ENCODE measurements around the gene GBGT1.

Gene GBGT1

GRCh38 chr9:133140174-133140505 is 23.6 kb downstream of the GBGT1 start:
- no peak for TF ChIP-seq CTCF (IDR thresholded peaks at IDR 0.05; ENCODE audit: insufficient read depth, missing control alignments)
- FAIRE-seq (no peak), DNase-seq (ENCODE audit: insufficient read length, low spot score) (no peak)

- no peak for TF ChIP-seq CTCF (IDR thresholded peaks at IDR 0.05; ENCODE audit: insufficient read depth, missing control alignments)
- no peak for DNase-seq (ENCODE audit: insufficient read length, low spot score)
- FAIRE-seq = no peak
Measured at GRCh38 chr9:133139246-133140173, 24.2 kb downstream of the GBGT1 start.

GRCh38 chr9:133137451-133138231 is 26.1 kb downstream of the GBGT1 start:
- DNase-seq (ENCODE audit: insufficient read length, low spot score) (no peak), FAIRE-seq (no peak)
- no peak for TF ChIP-seq CTCF (IDR thresholded peaks at IDR 0.05; ENCODE audit: insufficient read depth, missing control alignments)

DNA sequence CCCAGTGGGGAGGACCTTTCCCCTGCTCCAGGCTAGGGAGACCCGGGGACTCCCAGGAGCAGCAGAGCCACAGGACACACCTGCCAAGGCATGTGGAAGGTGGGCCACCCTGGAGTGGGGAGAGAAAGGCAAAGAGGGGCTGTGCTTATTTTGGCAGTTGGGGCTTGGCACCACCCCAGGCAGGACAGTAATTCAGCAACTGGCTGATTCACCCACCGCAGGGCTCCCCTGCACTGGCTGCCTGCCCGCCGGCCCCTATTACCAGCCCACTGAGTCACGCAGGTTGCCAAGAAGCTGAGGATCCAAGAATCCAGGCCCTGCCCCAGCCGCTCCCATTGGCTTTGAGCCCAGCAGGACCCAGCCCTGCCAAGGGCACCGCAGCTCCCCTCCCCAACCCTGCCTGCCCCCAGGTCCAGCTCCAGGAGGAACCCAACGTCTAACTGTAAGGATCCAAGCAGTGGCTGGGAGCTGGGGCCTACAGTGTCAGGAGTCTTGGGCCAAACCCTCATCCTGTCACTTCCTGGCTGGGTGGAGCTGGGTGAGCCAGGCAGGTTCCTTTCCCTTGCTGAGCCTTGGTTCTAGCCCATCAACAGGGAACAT is 28.5 kb downstream of the GBGT1 start:
- FAIRE-seq = no peak
- TF ChIP-seq CTCF (IDR thresholded peaks at IDR 0.05; ENCODE audit: insufficient read depth, missing control alignments) = no peak
- no peak for DNase-seq (ENCODE audit: insufficient read length, low spot score)

- no peak for TF ChIP-seq CTCF (IDR thresholded peaks at IDR 0.05; ENCODE audit: insufficient read depth, missing control alignments)
- DNase-seq (ENCODE audit: insufficient read length, low spot score) = no peak
- no peak for FAIRE-seq
Measured at GRCh38 chr9:133134388-133135145, 29.1 kb downstream of the GBGT1 start.

- no peak for FAIRE-seq
Measured at GRCh38 chr9:133133681-133134387, 29.9 kb downstream of the GBGT1 start.

More at GRCh38 chr9:133133681-133134387, 29.9 kb downstream of the GBGT1 start:
- DNase-seq (ENCODE audit: insufficient read length, low spot score) = no peak
- no peak for TF ChIP-seq CTCF (IDR thresholded peaks at IDR 0.05; ENCODE audit: insufficient read depth, missing control alignments)
